ENCODE measurements around the gene CIB4.

The CIB4 gene

DNA sequence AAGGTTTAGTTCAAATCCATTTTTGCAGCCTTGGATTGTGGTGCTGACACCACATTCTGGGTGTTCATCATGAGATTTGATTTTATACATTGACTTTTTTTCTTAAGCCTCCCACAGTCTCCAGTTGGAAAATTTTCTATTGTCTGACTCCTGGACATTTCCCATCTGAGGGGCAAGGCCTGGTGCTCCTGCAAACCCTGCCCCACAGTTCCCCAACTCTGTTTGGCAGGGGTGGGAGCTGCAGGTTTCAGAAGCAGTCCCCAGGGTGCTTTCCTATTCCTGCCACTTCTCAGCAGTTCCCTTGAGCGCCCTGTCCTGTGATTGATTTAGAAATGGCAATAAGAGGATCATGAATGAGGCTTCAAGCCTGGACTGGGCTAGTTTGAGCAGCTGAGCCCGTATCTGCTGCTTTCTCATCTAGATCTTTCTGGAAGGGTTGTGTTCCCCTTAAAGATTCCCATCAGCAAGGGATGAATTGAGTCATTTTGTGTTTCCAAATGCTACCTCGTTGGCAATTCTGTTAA, 77.0 kb downstream of the CIB4 start:
- DNase-seq, result no peak

GRCh38 chr2:26563686-26564085, 77.5 kb downstream of the CIB4 start:
- no peak for DNase-seq

DNA sequence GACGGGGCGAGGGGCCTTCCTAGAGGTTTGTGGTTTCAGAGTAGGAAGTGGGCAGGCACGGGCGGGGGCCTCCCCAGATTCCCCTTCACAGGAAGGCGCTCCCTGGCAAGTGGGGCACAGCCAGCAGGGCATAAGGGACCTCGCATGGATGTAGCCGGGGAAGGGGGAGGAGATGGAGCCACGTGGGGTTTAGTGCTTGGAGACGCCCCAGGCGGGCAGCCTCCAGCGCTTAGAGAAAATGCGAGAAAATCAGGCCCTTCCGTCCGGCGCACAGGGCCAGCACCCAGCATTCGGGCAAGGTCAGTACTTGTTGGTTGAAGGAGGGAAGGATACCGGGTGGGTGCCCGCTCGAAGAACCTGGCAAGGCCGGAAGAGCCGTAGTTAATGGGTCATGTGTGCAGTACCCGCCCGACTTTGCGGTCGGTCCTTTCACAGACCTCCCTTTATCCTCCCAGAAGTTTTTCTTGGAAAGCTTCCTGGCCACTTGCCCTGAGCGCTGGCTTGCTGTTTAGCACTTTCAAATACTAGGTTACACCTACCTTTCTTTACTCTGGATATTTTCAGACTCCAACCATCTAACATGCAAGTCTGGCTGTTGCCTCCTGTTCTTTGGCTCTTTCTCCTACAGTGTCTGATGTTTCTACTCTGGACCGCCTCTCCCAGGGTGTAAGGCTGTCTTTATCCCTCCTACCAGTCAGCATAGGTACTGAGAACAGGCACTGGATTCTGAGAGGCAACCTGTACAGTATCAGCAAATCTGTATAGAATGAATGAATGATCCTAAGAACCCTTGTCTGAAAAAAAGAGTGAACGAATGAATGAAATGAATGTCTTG, 78.1 kb downstream of the CIB4 start:
- DNase-seq, result no peak

GRCh38 chr2:26561918-26562810, 79.0 kb downstream of the CIB4 start:
- DNase-seq, result peak; percentile 46 to 59

DNA sequence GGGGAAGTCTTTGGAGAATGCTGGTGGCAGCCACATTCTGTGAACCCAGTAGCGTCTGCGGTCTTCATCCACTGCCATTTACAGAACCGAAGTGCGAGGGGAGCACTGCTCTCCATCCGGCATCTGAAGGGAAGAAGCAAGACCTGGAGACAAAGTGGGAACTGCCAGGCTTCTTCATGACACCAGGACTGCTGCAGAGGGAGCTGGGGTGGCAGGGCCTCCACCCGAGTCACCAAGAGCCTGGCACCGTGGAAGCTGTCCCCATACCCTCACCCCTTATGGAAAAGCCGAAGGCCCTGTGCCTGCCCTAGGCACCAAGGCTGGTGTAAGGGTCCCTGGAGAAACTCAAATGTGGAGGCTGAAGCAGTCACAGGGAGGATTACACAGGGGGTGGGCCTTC, 79.8 kb downstream of the CIB4 start:
- no peak for DNase-seq

GRCh38 chr2:26560892-26561291, 80.3 kb downstream of the CIB4 start:
- DNase-seq, result no peak

GRCh38 chr2:26559556-26559955, 81.6 kb downstream of the CIB4 start:
- DNase-seq, result no peak

DNA sequence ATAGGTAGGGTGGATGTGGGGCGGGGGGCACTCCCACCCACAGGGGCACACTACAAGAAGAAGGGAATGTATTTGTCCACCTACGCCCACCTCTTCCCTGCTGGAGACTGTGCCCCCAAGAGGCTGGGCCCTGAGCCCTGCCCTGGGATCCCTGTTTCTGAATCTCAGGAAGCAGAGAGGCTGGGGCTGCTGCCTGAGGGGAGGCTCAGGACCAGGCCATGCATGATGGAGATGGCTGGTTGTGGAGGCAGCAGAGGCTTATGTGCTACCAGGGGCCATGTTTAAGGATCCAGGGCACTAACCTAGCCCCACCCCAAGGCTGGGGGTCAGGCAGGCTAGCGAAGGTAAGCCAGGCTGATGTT, 82.1 kb downstream of the CIB4 start:
- no peak for DNase-seq

DNA sequence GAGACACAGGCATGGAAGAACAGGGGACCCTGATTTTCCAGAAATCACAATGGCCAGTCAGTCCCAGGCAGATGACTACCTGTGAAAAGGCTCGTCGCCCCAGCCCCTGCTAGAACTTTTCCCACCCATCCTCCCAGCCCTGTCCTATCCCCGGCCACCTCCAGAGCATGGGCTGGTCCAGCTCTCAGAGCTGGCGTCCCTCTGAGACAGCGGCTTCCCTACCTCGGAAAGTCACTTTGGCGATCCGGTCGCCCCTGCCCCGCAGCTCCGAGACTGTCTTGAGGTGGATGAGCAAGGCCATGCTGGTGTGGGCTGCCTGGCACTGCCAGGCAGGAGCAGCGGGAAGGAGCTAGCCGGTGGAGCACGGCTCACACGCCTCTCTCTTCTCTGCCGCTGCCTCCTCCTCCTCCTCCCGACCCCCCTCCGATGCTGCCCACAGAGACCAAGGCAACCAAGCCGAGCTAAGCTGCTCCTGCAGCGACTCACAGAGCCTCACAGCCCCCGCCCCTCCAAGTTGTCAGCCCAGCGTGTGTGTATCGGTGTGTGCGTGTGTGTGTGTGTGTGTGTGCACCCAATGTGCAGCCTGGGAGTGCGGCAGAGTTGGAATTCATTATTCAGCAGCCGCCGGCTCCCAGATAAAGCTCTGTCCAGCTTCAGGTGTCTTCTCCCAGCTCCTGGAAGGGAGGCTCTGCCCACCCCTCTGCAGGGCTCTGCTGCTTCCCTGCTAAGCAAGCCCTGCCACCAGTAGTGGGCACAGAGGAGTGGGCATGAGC, 82.7 kb downstream of the CIB4 start:
- no peak for DNase-seq

- no peak for DNase-seq
Observed at GRCh38 chr2:26557244-26557925, 83.8 kb downstream of the CIB4 start.

GRCh38 chr2:26556309-26557243, 84.6 kb downstream of the CIB4 start:
- DNase-seq, result no peak

DNA sequence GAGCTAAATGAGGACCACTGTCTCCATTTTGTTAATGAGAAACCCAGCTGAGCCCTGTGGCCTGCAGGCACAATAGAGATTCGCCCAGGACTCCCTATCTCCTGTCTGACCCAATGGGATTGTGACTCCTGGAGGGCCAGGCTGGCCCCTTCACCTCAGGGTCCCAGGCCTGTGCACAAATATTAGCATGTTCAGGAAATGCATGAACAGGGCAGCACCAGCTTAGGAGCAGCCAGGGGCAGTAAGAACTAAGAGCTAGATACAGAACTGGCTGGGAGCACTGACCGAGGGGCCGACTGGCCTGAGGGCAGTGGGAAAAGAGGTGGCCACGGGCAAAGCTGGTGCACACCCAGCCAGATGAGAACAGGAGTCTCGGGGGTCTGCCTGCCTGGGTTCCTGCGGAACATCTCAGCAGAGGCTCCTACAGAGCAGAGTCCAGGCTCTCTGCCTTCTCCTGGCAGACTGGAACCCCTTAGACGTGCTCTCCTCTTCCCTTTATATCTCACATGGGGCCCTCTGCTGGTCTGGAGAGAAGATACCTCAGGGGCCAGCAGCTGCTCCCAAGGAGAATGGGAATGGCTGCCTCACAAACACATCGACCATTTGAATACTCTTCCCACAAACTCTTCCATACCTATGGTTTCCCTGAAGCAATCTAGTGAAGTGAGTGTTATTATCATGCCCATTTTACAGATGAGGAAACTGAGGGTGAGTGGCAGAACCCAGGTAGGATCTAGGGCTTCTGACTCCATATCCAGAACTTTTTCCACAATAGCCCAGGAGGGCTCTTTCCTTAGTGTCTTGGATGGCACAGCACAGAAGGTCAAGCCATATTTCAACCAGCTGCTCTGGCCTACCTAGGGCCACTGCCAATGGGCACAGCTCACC, 85.7 kb downstream of the CIB4 start:
- no peak for DNase-seq

GRCh38 chr2:26552641-26553374, 88.4 kb downstream of the CIB4 start:
- no peak for DNase-seq

GRCh38 chr2:26550276-26551015, 90.7 kb downstream of the CIB4 start:
- no peak for DNase-seq

DNA sequence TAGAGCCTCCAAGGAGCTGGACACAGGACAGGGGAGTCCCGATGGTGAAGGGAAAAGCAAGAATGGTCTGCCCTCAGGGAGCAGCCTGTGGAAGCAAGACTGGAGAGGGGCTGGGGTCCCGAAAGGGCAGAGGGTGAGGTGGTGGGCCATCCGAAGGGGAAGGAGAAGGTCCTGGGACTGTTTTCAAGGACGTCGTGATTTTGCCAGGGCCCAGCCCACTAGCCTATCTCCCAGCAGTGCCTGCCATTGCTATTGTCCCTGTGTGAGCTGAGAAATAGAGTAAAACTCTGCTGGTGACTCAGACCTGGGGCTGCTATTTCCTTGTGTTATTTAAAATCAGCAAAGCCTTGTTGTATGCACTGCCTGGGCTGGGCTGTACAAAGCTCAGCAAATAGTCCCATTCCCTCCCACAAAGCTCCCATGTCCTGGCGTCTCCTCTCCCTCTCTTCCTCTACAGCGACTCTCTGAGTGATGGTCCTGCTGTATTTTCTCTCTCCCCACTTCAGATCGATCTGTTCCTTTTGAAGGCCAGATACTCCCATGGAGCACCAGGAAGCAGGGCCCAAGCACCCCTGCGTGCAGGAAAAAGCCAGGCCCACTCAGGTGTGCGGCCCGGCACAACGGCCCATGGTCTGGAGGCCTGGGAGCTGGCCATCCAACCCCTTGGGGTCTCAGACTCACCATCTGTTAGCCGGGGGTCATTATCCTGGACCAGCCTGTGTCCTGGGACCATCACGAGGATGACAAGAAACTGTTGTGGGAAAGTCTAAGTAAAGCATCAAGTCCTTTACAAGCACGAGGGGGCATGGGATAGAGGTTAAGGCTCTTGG, 98.3 kb downstream of the CIB4 start:
- no peak for DNase-seq

DNA sequence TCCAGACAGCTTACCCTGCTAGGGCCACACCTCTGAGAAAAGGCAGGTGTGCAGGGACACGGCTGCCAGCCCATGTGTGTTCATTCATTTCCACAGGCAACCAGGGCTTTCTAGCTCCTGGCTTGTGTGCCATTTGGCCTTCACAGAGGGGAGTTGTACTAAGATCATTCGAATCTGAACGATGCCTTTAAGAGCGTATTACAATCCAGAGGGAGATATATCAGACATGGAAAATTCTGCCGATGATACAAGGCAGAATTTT, 99.0 kb downstream of the CIB4 start:
- no peak for DNase-seq

DNA sequence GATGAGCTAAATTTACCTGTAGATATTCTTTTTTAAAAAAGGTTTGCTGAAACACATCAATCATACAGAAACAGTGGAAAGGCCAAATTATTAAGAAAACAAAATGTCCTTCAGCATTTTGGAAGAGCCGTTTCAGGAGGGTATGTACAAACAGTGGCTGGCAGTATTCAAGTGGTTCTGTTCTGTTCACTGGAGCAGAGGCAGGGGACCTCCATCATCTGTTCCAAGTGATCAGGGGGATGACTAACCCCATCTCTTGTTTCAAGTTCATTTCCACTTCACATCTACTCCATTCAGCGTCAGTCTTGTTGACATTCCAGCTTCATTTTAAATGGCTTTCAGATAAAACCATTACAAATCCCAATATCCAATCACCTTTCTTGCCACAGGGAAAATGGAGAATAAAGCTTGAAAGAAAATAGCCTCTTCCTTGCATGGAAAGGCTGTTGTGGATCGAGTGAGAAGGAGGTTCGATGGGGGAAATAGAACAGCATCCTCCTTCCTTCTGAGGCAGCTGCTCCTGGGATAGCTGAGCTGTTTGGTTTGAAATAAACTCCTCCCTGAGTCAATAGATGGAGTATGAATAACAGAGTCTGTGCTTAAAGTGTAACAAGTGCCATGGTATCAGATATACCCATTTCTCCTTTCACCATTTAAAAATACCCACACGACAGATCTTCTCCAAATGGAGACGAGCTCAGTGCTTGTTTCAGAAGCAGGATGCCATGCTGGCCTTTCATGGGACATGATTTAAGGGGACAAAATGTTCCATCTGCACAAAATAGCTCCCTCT, 99.6 kb downstream of the CIB4 start:
- DNase-seq, result no peak

Measured in activated T-cell treated with anti-CD3 and anti-CD28 coated beads, Interleukin-2, amount 50 U/mL, for 48 hours (primary cell).